ENCODE data around the gene STAT2. TPM values are rescaled to one million over a fixed set of nuclear protein-coding genes. Genes with fewer than 3 reads are reported as not detected.
A peak's percentile ranks its signal among the peaks of the same experiment; 100 is the strongest.

STAT2 gene
- total and polyA plus RNA-seq, 5 donors from 2014 or later = 67.9 to 190 (median 85.2) TPM

DNA sequence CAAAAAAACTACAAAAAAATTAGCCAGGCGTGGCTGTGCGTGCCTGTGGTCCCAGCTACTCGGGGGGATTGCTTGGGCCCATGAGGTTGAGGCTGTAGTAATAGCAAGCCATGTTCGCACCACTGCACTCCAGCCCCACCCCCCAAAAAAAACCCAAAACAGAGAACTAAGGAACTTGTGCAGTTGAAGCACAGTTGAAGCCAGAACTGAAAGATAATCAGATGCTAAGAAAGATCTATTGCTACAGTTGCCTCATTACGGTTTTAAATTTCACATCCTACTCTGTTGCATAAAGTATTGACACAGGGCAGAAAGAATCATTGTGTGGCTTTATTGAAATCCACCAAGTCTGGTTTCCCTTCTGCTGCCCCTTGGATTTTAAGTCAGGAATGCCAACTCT, 63.6 kb downstream of the STAT2 start:
- peak overlapping the region in 2 of 4 donors; percentile 10 to 36 for H3K4me3 Mint-ChIP-seq

GRCh38 chr12:56293795-56294194, 66.1 kb downstream of the STAT2 start:
- no peak overlapping the region for H3K4me3 ChIP-seq (ENCODE audit: low read depth, low read length)
- Mint-ChIP-seq H3K36me3 (peaks cover 18% of the 10 kb centered on the region), H3K9me3 (no peaks in the 10 kb centered on the region), H3K27ac (peak overlapping the region in 2 of 3 donors; percentile 7 to 23), H3K4me3 (peak overlapping the region in 1 of 4 donors; percentile 52), H3K27me3 (no peaks in the 10 kb centered on the region), H3K4me1 (peaks cover 14 to 67% (median 42%) of the 10 kb centered on the region in 4 donors)
- no peak overlapping the region for H3K27ac ChIP-seq (ENCODE audit: insufficient read depth, low read length, poor library complexity, severe bottlenecking)
- peaks cover 33% of the 10 kb centered on the region for H3K4me1 ChIP-seq (ENCODE audit: control insufficient read depth, insufficient read depth, low read length, poor library complexity, severe bottlenecking)
- H3K9me3 ChIP-seq (ENCODE audit: control insufficient read depth in 2 of 2, low read length in 2 of 2) = no peaks in the 10 kb centered on the region
- peaks cover 37% of the 10 kb centered on the region for H3K36me3 ChIP-seq (ENCODE audit: control insufficient read depth, insufficient read depth, low read length)
- ATAC-seq (ENCODE audit: low read depth in 2 of 2) (no peak), DNase-seq (no peak)
- H3K27me3 ChIP-seq (ENCODE audit: control insufficient read depth, insufficient read depth, low read length) = no peaks in the 10 kb centered on the region

More for the DNA sequence above, 63.6 kb downstream of the STAT2 start:
- H3K27ac Mint-ChIP-seq = peak overlapping the region in 2 of 3 donors; percentile 48 to 72
- H3K4me1 Mint-ChIP-seq = peaks cover 17 to 66% (median 47%) of the 10 kb centered on the region in 4 donors
- H3K9me3 Mint-ChIP-seq = no peaks in the 10 kb centered on the region
- Histone ChIP-seq H3K27ac (ENCODE audit: insufficient read depth, low read length, poor library complexity, severe bottlenecking) (no peak overlapping the region), H3K4me3 (ENCODE audit: low read depth, low read length) (no peak overlapping the region), H3K4me1 (ENCODE audit: control insufficient read depth, insufficient read depth, low read length, poor library complexity, severe bottlenecking) (peaks cover 41% of the 10 kb centered on the region), H3K27me3 (ENCODE audit: control insufficient read depth, insufficient read depth, low read length) (no peaks in the 10 kb centered on the region), H3K9me3 (ENCODE audit: control insufficient read depth in 2 of 2, low read length in 2 of 2) (no peaks in the 10 kb centered on the region), H3K36me3 (ENCODE audit: control insufficient read depth, insufficient read depth, low read length) (peaks cover 25% of the 10 kb centered on the region)
- no peak for ATAC-seq (ENCODE audit: low read depth in 2 of 2)
- H3K27me3 Mint-ChIP-seq = no peaks in the 10 kb centered on the region
- H3K36me3 Mint-ChIP-seq = peaks cover 13% of the 10 kb centered on the region
- no peak for DNase-seq

Other genes with a start within 250 kb of the STAT2 start
- 4,134 TPM for gene RPL41, start 243.5 kb downstream of the STAT2 start, total RNA-seq
- 1,000 to 10,000 TPM; 7,544 to 9,760 (median 8,849) TPM for gene RPL41, start 243.5 kb downstream of the STAT2 start, polyA plus RNA-seq
- gene ZC3H10, start 241.8 kb downstream of the STAT2 start, total RNA-seq = 11.0 TPM
- gene ZC3H10, start 241.8 kb downstream of the STAT2 start, polyA plus RNA-seq = 1 to 10 TPM; 1.7 to 3.7 (median 2.9) TPM
- 190 TPM for gene ESYT1, start 231.8 kb downstream of the STAT2 start, total RNA-seq
- 100 to 1,000 TPM; 249 to 395 (median 333) TPM for gene ESYT1, start 231.8 kb downstream of the STAT2 start, polyA plus RNA-seq
- gene MYL6B, start 207.5 kb downstream of the STAT2 start, total RNA-seq = 8.8 TPM
- 10 to 100 TPM in 3 of 4 donors, 1 to 10 TPM in 1; 9.9 to 18.4 (median 11.3) TPM for gene MYL6B, start 207.5 kb downstream of the STAT2 start, polyA plus RNA-seq
- gene MYL6, start 201.7 kb downstream of the STAT2 start, total RNA-seq = 933 TPM
- gene MYL6, start 201.7 kb downstream of the STAT2 start, polyA plus RNA-seq = 1,000 to 10,000 TPM; 2,559 to 3,471 (median 2,992) TPM
- 153 TPM for gene SMARCC2, start 170.6 kb downstream of the STAT2 start, total RNA-seq
- 10 to 100 TPM; 46.3 to 64.1 (median 54.1) TPM for gene SMARCC2, start 170.6 kb downstream of the STAT2 start, polyA plus RNA-seq
- 33.7 TPM for gene RNF41, start 138.2 kb downstream of the STAT2 start, total RNA-seq
- 10 to 100 TPM; 39.2 to 45.8 (median 45.1) TPM for gene RNF41, start 138.2 kb downstream of the STAT2 start, polyA plus RNA-seq
- gene NABP2, start 135.8 kb downstream of the STAT2 start, total RNA-seq = 16.9 TPM
- gene NABP2, start 135.8 kb downstream of the STAT2 start, polyA plus RNA-seq = 1 to 10 TPM; 4.1 to 6.8 (median 5.0) TPM
- gene SLC39A5, start 130.1 kb downstream of the STAT2 start, total RNA-seq = 2.0 TPM
- gene SLC39A5, start 130.1 kb downstream of the STAT2 start, polyA plus RNA-seq = not detected
- gene ANKRD52, start 101.7 kb downstream of the STAT2 start, total RNA-seq = 40.1 TPM
- gene ANKRD52, start 101.7 kb downstream of the STAT2 start, polyA plus RNA-seq = 1 to 10 TPM; 5.0 to 7.5 (median 6.4) TPM
- gene COQ10A, start 93.2 kb downstream of the STAT2 start, total RNA-seq = 23.7 TPM
- 10 to 100 TPM in 3 of 4 donors, 1 to 10 TPM in 1; 8.1 to 11.5 (median 11.0) TPM for gene COQ10A, start 93.2 kb downstream of the STAT2 start, polyA plus RNA-seq
- gene CS, start 59.8 kb downstream of the STAT2 start, total RNA-seq = 173 TPM
- 10 to 100 TPM; 69.3 to 85.8 (median 74.3) TPM for gene CS, start 59.8 kb downstream of the STAT2 start, polyA plus RNA-seq
- 47.6 TPM for gene CNPY2, start 44.1 kb downstream of the STAT2 start, total RNA-seq
- 100 to 1,000 TPM; 139 to 166 (median 156) TPM for gene CNPY2, start 44.1 kb downstream of the STAT2 start, polyA plus RNA-seq
- gene PAN2, start 26.1 kb downstream of the STAT2 start, total RNA-seq = 83.5 TPM
- gene PAN2, start 26.1 kb downstream of the STAT2 start, polyA plus RNA-seq = 10 to 100 TPM in 1 of 4 donors, 1 to 10 TPM in 3; 4.5 to 10.6 (median 7.3) TPM
- 27.1 TPM for gene IL23A, start 21.2 kb downstream of the STAT2 start, total RNA-seq
- gene IL23A, start 21.2 kb downstream of the STAT2 start, polyA plus RNA-seq = 10 to 100 TPM; 12.2 to 18.8 (median 16.8) TPM
- not detected for gene APOF, start 2.8 kb upstream of the STAT2 start, total RNA-seq
- not detected for gene APOF, start 2.8 kb upstream of the STAT2 start, polyA plus RNA-seq
- gene TIMELESS, start 89.3 kb upstream of the STAT2 start, total RNA-seq = 7.3 TPM
- 1 to 10 TPM; 2.8 to 6.3 (median 4.6) TPM for gene TIMELESS, start 89.3 kb upstream of the STAT2 start, polyA plus RNA-seq
- not detected for gene MIP, start 94.5 kb upstream of the STAT2 start, total RNA-seq
- gene MIP, start 94.5 kb upstream of the STAT2 start, polyA plus RNA-seq = under 1 TPM in 3 of 4 donors, not detected in 1; 0.07 to 0.24 (median 0.09) TPM
- 5.3 TPM for gene SPRYD4, start 108.5 kb upstream of the STAT2 start, total RNA-seq
- 1 to 10 TPM in 3 of 4 donors, under 1 TPM in 1; 0.64 to 2.0 (median 1.5) TPM for gene SPRYD4, start 108.5 kb upstream of the STAT2 start, polyA plus RNA-seq
- 1.3 TPM for gene GLS2, start 128.1 kb upstream of the STAT2 start, total RNA-seq
- 1 to 10 TPM in 2 of 4 donors, under 1 TPM in 2; 0.64 to 3.9 (median 2.3) TPM for gene GLS2, start 128.1 kb upstream of the STAT2 start, polyA plus RNA-seq
- 3.1 TPM for gene RBMS2, start 161.7 kb upstream of the STAT2 start, total RNA-seq
- under 1 TPM in 3 of 4 donors, not detected in 1; 0.14 to 0.41 (median 0.23) TPM for gene RBMS2, start 161.7 kb upstream of the STAT2 start, polyA plus RNA-seq